HepG2 (cell line): ENCODE results near the gene BFAR.

ENCODE experiments used
- ELF1 ChIP-seq: sonication (generic); formaldehyde crosslinking; IDR thresholded peaks from 2 replicates; pipeline ENCODE4 v1.4.0; 2020; ENCODE audit warnings: missing genetic modification reagents
- HES4 ChIP-seq: sonication (generic); formaldehyde crosslinking; IDR thresholded peaks from 2 replicates; pipeline ENCODE4 v1.9.0; 2021; ENCODE audit warnings: mild to moderate bottlenecking, missing genetic modification reagents, borderline replicate concordance
- MXI1 ChIP-seq: IDR thresholded peaks from 3 replicates; pipeline ENCODE4 v1.6.1; 2012; ENCODE audit warnings: low read depth, low read length, inconsistent platforms, borderline replicate concordance
- NR2C2 ChIP-seq: sonication (generic); formaldehyde crosslinking; IDR thresholded peaks from 2 replicates; pipeline ENCODE4 v1.4.0; 2020; ENCODE audit warnings: missing genetic modification reagents, mild to moderate bottlenecking, moderate library complexity, borderline replicate concordance
- PHF8 ChIP-seq: sonication (generic); formaldehyde crosslinking; IDR thresholded peaks from 2 replicates; pipeline ENCODE4 v1.5.0; 2020; ENCODE audit warnings: missing genetic modification reagents
- POLR2AphosphoS5 ChIP-seq: IDR thresholded peaks from 2 replicates; pipeline ENCODE4 v1.6.1; 2012; ENCODE audit warnings: low read depth, low read length

GRCh38 chr16:14640538-14640937 is 7.8 kb downstream of the BFAR start:
- no peak for TF ChIP-seq ELF1 (CRISPR knock-in tag)
- TF ChIP-seq HES4 (CRISPR knock-in tag): no peak
- TF ChIP-seq POLR2AphosphoS5: no peak
- TF ChIP-seq NR2C2: no peak
- TF ChIP-seq MXI1: no peak
- no peak for TF ChIP-seq PHF8 (CRISPR knock-in tag)
